CD1c-positive myeloid dendritic cell (primary cell): ENCODE data around the gene NLRP4.
"Not testable (repeated sequence)": the region's sequence is repeated elsewhere in the genome, so short reads cannot be mapped to it uniquely, and the experiment has no call there.

Experiments used
- DNase-seq: peaks from one replicate; pipeline ENCODE4 v3.0.0-alpha.2; 2016; ENCODE audit errors: extremely low spot score

NLRP4 gene

DNA sequence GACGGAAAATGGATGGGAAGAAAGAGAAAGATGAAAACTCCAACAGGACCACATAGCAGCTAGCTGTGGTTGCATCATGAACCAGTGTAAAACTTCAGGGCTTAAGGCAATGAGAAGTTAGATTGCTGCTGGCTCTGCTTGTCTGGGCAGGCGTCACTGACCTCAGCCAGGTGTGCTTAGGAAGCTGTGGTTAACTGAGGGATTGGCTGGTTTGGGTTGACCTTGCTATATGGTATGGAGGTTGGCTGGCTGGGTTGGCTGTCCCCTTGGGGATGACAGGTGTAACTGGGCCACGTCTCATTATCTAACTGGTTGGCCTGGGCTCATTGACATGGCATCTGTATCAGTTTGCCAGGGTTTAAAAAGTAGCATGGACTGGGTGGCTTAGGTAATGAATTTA lies 40.9 kb downstream of the NLRP4 start:
- no peak for DNase-seq

GRCh38 chr19:55882626-55883025 lies 46.3 kb downstream of the NLRP4 start:
- DNase-seq: no peak

DNA sequence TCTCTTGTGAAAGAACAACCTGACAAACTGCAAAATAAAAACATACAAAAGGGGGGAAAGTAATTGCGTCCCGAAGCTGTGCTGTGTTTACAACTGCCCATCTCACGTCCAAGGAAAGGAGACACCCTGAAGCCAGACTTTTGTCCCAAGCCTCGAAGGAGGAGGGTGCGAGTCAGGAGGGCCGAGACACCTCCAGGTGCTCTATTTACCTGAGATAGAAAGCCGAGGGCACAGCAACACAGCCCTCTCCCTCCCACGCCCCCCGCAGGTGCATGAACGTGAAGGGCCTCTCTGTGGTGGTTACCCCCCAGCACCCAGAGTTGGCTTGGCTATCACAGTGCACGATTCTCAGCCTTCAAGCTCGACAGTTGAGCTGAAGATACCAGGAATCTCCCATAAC lies 62.6 kb downstream of the NLRP4 start:
- DNase-seq: no peak

DNA sequence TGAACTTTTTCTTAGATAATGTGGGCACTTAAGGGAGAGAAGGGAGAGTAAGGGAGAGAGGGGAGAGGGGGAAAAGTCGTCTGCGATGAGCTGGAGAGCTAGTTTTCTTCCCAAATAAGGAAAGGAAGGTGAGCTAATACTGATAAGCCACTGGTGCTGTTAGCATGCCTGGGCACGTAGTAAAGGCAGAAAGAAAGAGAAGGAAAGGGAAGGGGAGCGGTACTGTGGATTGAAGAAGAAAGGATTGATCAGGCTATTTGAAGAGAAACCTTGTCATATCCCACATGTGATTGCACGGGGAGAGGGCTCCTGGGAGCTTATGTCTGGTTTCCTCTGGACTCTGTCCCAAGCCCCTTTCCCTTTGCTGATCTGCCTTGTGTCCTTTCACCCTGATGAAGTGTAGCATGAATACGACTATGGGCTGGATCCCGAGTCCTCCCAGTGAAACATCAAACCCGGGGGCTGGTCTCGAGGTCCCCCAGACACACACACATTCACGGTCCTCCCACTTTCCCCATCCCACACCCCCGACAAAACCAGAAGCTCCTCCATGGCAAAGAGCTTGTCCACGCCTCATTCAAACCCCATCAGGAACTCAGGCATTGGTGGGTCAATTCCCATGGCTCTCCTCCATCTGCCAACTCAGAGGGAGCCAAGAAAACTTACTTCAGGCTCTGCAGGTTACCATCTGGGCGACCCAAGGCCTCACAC lies 65.2 kb downstream of the NLRP4 start:
- DNase-seq: no peak

DNA sequence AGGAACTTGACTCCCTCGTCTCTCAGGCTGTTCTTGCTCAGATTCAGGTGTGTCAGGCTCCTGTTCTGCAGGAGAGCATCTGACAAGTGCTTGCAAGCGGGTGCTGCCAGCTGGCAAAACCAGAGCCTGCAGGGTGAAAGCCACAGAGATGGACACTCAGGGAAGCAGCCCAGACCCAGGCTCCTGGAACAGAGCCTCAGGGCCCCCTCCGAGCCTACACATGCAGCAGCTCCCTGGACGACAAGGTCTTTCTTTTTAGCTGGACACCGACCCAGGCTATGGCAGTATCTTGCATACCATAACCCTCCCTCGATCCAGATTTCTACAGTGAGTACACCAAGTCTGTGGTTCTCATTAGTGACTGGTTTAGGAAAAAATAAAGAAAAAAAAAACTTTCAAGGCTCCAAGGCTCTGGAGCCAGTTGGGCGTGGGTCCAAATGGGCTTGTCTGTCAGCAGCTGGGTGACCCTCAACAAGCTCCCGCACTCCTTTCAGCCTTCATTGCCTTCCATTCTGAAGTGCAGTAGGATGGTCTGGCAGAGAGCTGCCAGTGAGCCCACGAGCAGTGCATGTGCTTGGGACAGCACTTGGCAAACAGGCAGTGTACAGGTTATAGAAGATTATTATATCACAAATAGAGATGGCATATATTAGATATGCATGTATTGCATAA lies 65.9 kb downstream of the NLRP4 start:
- no peak for DNase-seq

GRCh38 chr19:55907286-55907685 lies 70.9 kb downstream of the NLRP4 start:
- no peak for DNase-seq

DNA sequence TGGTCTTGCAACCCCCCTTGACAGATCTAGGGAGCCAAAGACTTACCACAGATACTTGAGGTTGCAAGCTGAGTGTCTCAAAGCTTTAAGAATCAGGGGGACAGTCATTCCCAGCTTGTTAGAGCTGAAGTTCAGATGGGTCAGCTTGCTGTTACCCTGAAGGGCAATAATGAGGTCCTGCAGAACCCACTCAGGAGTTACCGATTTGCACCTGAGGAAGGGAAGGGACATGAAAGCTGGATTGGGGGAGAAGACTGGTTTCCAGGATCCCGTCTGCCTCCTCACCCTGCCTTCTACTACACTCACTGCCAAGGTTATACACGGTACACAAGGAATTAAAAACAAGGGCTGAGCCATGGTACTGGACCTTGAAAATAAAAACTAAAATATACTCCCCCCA lies 71.4 kb downstream of the NLRP4 start:
- no peak for DNase-seq

DNA sequence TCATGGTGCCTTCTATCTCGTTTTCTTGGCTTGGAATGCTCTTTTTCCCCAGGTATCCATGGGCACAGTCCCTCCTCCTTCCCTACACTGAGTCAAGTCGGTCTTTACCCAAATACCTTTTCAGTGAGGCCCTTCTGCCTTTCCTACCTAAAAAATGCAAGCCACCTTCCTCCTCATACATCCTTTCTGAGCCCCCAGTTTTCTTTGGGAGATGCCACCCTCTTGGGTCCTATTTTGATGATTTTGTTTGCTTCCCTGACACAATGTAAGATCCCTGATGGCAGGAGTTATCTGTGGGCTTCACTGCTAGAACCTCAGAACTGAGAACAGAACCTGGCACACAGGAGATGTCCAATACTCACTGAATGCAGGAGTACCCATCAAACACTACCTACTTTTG lies 73.5 kb downstream of the NLRP4 start:
- DNase-seq: no peak

DNA sequence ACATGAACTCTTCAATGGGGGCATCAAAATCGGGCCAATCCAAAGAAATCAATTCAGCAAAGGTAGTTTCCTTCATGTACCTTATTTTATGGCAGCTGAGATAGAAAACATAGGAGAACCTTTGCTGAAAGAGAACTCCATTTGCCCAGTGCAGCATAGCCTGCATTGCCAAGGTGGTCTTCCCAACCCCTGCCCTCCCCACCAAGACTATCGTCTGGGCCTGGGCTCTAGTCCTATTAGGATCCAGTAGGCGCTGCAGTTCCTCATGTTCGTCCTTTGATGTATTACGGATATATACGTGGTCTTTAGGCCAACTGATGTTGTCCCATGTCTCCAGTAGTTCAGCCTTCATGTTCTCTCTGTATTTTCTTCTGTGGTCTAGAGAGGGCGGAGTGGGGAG lies 76.6 kb downstream of the NLRP4 start:
- no peak for DNase-seq

GRCh38 chr19:55913643-55914268 lies 77.4 kb downstream of the NLRP4 start:
- no peak for DNase-seq

GRCh38 chr19:55923556-55923955 lies 87.2 kb downstream of the NLRP4 start:
- no peak for DNase-seq

GRCh38 chr19:55927991-55928390 lies 91.7 kb downstream of the NLRP4 start:
- no peak for DNase-seq

DNA sequence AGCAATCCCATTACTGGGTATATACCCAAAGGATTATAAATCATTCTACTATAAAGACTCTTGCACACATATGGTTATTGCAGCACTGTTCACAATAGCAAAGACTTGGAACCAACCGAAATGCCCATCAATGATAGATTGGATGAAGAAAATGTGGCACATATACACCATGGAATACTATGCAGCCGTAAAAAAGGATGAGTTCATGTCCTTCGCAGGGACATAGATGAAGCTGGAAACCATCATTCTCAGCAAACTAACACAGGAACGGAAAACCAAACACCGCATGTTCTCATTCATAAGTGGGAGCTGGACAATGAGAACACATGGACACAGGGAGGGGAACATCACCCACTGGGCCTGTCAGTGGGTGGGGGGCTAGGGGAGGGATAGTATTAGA lies 92.9 kb downstream of the NLRP4 start:
- DNase-seq: not testable (repeated sequence)

- no peak for DNase-seq
These were observed 94.7 kb downstream of the NLRP4 start for GRCh38 chr19:55930996-55931515.
